Measurements from ENCODE around the gene CRABP2.

Gene CRABP2

GRCh38 chr1:156693848-156694689, 11.3 kb downstream of the CRABP2 start:
- Histone ChIP-seq H3K27ac (ENCODE audit: low read depth, low read length) (no peak overlapping the region), H3K4me2 (ENCODE audit: low read length) (no peak overlapping the region), H3K9me3 (ENCODE audit: control insufficient read depth, insufficient read depth, low read length) (no peaks in the 10 kb centered on the region), H4K20me1 (ENCODE audit: control insufficient read depth, insufficient read depth, low read depth, low read length) (no peaks in the 10 kb centered on the region), H3K36me3 (ENCODE audit: control insufficient read depth, low read length) (no peaks in the 10 kb centered on the region), H3K4me3 (ENCODE audit: low read length) (no peak overlapping the region), H3K9me2 (replicated peaks; ENCODE audit: control insufficient read depth, low read length) (no peaks in the 10 kb centered on the region), H3K27me3 (ENCODE audit: control insufficient read depth, low read length) (peaks cover 58% of the 10 kb centered on the region), H3F3A (ENCODE audit: control insufficient read depth, insufficient read depth) (no peaks in the 10 kb centered on the region), H3K4me1 (ENCODE audit: control insufficient read depth, low read length) (peaks cover 21% of the 10 kb centered on the region), H3K79me2 (ENCODE audit: control insufficient read depth, low read length) (no peaks in the 10 kb centered on the region)
- no peak for TF ChIP-seq CTCF (IDR thresholded peaks at IDR 0.05; ENCODE audit: low read depth, low read length, poor library complexity, severe bottlenecking)
- TF ChIP-seq EZH2phosphoT487 (IDR thresholded peaks at IDR 0.05; ENCODE audit: borderline replicate concordance, low read length), result no peak

GRCh38 chr1:156692925-156693847, 12.2 kb downstream of the CRABP2 start:
- TF ChIP-seq EZH2phosphoT487 (IDR thresholded peaks at IDR 0.05; ENCODE audit: borderline replicate concordance, low read length) (no peak), CTCF (IDR thresholded peaks at IDR 0.05; ENCODE audit: low read depth, low read length, poor library complexity, severe bottlenecking) (no peak)
- peaks cover 55% of the 10 kb centered on the region for H3K27me3 ChIP-seq (ENCODE audit: control insufficient read depth, low read length)
- no peaks in the 10 kb centered on the region for H3F3A ChIP-seq (ENCODE audit: control insufficient read depth, insufficient read depth)
- H3K36me3 ChIP-seq (ENCODE audit: control insufficient read depth, low read length), result no peaks in the 10 kb centered on the region
- H3K79me2 ChIP-seq (ENCODE audit: control insufficient read depth, low read length), result no peaks in the 10 kb centered on the region
- no peak overlapping the region for H3K4me3 ChIP-seq (ENCODE audit: low read length)
- H3K4me1 ChIP-seq (ENCODE audit: control insufficient read depth, low read length), result peaks cover 22% of the 10 kb centered on the region
- H3K9me3 ChIP-seq (ENCODE audit: control insufficient read depth, insufficient read depth, low read length), result no peaks in the 10 kb centered on the region
- no peaks in the 10 kb centered on the region for H3K9me2 ChIP-seq (replicated peaks; ENCODE audit: control insufficient read depth, low read length)
- no peak overlapping the region for H3K27ac ChIP-seq (ENCODE audit: low read depth, low read length)
- no peaks in the 10 kb centered on the region for H4K20me1 ChIP-seq (ENCODE audit: control insufficient read depth, insufficient read depth, low read depth, low read length)
- peak overlapping the region; percentile 34 for H3K4me2 ChIP-seq (ENCODE audit: low read length)

- Histone ChIP-seq H3K4me3 (ENCODE audit: low read length) (no peak overlapping the region), H3K9me2 (replicated peaks; ENCODE audit: control insufficient read depth, low read length) (no peaks in the 10 kb centered on the region), H3K27ac (ENCODE audit: low read depth, low read length) (no peak overlapping the region), H3K4me1 (ENCODE audit: control insufficient read depth, low read length) (peaks cover 22% of the 10 kb centered on the region), H3K4me2 (ENCODE audit: low read length) (peak overlapping the region; percentile 34; the same call in 1 of the 2 replicates), H3K27me3 (ENCODE audit: control insufficient read depth, low read length) (peaks cover 54% of the 10 kb centered on the region), H3F3A (ENCODE audit: control insufficient read depth, insufficient read depth) (no peaks in the 10 kb centered on the region), H3K79me2 (ENCODE audit: control insufficient read depth, low read length) (no peaks in the 10 kb centered on the region), H3K9me3 (ENCODE audit: control insufficient read depth, insufficient read depth, low read length) (no peaks in the 10 kb centered on the region), H3K36me3 (ENCODE audit: control insufficient read depth, low read length) (no peaks in the 10 kb centered on the region), H4K20me1 (ENCODE audit: control insufficient read depth, insufficient read depth, low read depth, low read length) (no peaks in the 10 kb centered on the region)
- no peak for TF ChIP-seq EZH2phosphoT487 (IDR thresholded peaks at IDR 0.05; ENCODE audit: borderline replicate concordance, low read length)
- no peak for TF ChIP-seq CTCF (IDR thresholded peaks at IDR 0.05; ENCODE audit: low read depth, low read length, poor library complexity, severe bottlenecking)
These were observed 12.9 kb downstream of the CRABP2 start for GRCh38 chr1:156692441-156692924.

All from DOHH2 (cell line).